C4-2B (cell line): ENCODE data around the gene TPT1.
"Not testable (repeated sequence)": the region's sequence is repeated elsewhere in the genome, so short reads cannot be mapped to it uniquely, and the experiment has no call there.

Source experiments
- H3K27ac ChIP-seq: fragments of 450-650 bp; 2 replicates; pipeline ENCODE4 v1.5.1; 2017
- ZFX ChIP-seq: fragments of 450-650 bp; IDR thresholded peaks from 2 replicates; pipeline ENCODE4 v1.6.1; 2017
- TF ChIP-seq, protein P1 (sequence below): fragments of 450-650 bp; conservative IDR thresholded peaks from 2 replicates; pipeline ENCODE4 v1.5.1; 2017; ENCODE audit warnings: mild to moderate bottlenecking

The TPT1 gene

DNA sequence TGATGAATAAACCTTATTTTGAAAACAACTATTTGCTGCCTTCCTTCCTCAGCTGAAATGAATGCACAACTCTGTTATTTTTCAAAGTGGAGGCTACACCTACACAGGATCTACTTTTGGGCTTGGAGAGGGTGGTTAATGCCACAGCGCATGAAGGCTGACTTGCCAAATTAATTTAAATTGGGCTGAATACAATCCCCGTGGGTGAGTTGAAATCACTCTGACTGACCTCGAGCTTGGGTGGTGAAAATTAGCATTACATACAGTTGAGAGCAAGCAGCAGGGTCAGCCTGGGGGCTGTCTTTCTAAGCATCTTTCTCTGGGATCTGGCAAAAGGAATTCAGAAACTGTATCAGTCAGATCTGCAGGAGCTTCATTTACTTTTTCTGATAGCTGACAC, 38.5 kb downstream of the TPT1 start:
- no peak overlapping the region for H3K27ac ChIP-seq

DNA sequence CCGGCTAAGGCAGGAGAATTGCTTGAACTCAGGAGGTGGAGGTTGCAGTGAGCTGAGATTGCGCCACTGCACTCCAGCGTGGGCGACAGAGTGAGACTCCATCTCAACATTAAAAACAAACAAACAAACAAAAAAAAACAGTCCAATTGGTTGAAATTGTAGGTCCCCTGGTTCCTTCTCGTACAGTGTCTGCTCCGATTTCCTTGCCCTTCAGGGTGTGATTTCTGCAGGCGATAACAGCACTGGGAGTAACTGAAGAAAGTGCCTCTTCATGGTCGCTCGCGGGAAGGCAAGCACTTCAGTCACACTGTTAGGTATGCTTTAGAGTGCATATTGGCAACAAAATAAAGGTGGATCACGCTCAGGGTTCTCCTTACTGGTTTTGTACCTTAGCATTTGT, 39.7 kb downstream of the TPT1 start:
- no peak overlapping the region for H3K27ac ChIP-seq
- TF ChIP-seq, protein P1, sequence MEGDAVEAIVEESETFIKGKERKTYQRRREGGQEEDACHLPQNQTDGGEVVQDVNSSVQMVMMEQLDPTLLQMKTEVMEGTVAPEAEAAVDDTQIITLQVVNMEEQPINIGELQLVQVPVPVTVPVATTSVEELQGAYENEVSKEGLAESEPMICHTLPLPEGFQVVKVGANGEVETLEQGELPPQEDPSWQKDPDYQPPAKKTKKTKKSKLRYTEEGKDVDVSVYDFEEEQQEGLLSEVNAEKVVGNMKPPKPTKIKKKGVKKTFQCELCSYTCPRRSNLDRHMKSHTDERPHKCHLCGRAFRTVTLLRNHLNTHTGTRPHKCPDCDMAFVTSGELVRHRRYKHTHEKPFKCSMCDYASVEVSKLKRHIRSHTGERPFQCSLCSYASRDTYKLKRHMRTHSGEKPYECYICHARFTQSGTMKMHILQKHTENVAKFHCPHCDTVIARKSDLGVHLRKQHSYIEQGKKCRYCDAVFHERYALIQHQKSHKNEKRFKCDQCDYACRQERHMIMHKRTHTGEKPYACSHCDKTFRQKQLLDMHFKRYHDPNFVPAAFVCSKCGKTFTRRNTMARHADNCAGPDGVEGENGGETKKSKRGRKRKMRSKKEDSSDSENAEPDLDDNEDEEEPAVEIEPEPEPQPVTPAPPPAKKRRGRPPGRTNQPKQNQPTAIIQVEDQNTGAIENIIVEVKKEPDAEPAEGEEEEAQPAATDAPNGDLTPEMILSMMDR: no peak
- no peak for TF ChIP-seq ZFX

More for the DNA sequence above, 38.5 kb downstream of the TPT1 start:
- TF ChIP-seq ZFX: no peak
- TF ChIP-seq, protein P1: no peak

- TF ChIP-seq ZFX: no peak
- TF ChIP-seq, protein P1: no peak
- no peak overlapping the region for H3K27ac ChIP-seq
These were observed 40.6 kb downstream of the TPT1 start for GRCh38 chr13:45300190-45300985.

DNA sequence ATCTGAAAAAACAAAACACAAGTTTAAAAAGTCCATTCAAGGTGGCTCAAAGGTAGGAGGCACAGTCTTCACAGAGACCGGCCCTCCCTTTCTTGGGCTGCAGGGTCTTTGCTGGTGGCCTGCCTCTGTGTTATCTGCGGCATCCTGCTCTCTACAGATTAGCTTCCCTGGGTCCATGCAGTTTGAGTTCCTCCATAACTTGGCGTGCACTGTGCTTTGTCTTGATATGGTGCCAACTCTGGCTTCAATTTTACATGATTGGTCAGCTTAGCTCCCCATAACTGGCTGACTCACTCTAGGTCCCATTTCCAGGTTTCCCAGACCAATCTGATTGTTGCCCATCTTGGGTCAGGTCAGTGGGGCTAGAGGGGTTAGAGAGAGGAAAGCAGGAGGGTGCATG, 41.8 kb downstream of the TPT1 start:
- no peak overlapping the region for H3K27ac ChIP-seq
- TF ChIP-seq, protein P1: no peak
- TF ChIP-seq ZFX: no peak

- H3K27ac ChIP-seq: not testable (repeated sequence)
These were observed 42.4 kb downstream of the TPT1 start for GRCh38 chr13:45298550-45298949.

DNA sequence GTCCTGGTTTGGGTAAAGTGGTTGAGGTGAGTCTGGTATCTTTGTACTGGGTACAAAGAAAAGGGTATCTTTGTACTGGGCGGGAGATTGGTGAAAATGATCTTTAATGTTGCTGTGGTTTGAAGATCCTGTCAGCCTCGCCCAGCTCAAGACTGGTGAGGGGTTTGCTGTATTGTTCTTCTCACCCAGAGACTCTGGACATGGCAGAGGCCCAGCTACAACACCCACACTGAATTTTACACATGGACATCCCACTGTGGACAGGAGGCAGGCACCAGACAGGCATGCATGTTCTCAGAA, 42.8 kb downstream of the TPT1 start:
- no peak overlapping the region for H3K27ac ChIP-seq
- TF ChIP-seq ZFX: no peak
- TF ChIP-seq, protein P1: no peak

- no peak for TF ChIP-seq ZFX
- TF ChIP-seq, protein P1: no peak
- H3K27ac ChIP-seq: no peak overlapping the region
These were observed 43.4 kb downstream of the TPT1 start for GRCh38 chr13:45297456-45298205.
